A673 (cell line): ENCODE data around the gene OR9Q1.

Experiments
- EZH2 ChIP-seq: fragments of 200-600 bp; sonication (generic); IDR thresholded peaks from 2 replicates; pipeline ENCODE4 v1.6.1; 2017; ENCODE audit warnings: borderline replicate concordance, low read depth, mild to moderate bottlenecking, mixed read lengths, antibody characterized with exemption, low read length; ENCODE audit not compliant: poor library complexity, severe bottlenecking
- TF ChIP-seq, protein P1 (sequence below): fragments of 300-800, 200-600 bp; sonication (generic); conservative IDR thresholded peaks from 2 replicates; pipeline ENCODE4 v1.5.1; 2017; ENCODE audit warnings: low read depth, mild to moderate bottlenecking, antibody characterized with exemption, low read length, moderate library complexity, mixed read lengths

DNA sequence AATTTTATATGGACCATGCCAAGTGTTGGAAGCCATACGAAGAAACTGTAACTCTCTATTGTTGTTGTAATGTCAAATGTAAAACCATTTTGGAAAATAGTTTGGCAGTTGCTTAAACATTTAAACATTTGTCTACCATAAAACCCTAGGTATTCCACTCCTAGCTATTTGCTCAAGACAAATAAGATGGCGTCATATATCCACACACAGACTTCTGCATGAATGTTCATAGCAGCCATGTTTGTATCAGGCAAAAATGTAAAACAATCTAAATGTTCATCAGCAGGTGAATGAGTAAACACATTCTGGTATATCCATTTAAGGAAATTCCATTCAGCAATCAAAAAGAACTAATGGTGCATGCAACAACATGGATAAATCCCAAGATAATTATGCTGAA is 73.8 kb downstream of the OR9Q1 start:
- TF ChIP-seq, protein P1, sequence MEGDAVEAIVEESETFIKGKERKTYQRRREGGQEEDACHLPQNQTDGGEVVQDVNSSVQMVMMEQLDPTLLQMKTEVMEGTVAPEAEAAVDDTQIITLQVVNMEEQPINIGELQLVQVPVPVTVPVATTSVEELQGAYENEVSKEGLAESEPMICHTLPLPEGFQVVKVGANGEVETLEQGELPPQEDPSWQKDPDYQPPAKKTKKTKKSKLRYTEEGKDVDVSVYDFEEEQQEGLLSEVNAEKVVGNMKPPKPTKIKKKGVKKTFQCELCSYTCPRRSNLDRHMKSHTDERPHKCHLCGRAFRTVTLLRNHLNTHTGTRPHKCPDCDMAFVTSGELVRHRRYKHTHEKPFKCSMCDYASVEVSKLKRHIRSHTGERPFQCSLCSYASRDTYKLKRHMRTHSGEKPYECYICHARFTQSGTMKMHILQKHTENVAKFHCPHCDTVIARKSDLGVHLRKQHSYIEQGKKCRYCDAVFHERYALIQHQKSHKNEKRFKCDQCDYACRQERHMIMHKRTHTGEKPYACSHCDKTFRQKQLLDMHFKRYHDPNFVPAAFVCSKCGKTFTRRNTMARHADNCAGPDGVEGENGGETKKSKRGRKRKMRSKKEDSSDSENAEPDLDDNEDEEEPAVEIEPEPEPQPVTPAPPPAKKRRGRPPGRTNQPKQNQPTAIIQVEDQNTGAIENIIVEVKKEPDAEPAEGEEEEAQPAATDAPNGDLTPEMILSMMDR = no peak
- no peak for TF ChIP-seq EZH2
